OCI-LY3 (cell line): ENCODE data around the gene GLB1L.

Experiments used
- EZH2phosphoT487 ChIP-seq: fragments of 200-600 bp; shearing (Covaris generic); IDR thresholded peaks from 2 replicates; pipeline ENCODE4 v1.6.1; 2018; ENCODE audit warnings: antibody characterized with exemption, mixed run types, low read depth
- TF ChIP-seq, protein P1 (sequence below): fragments of 200-600, 300-600 bp; sonication (generic); IDR thresholded peaks from 2 replicates; pipeline ENCODE4 v1.5.1; 2014; ENCODE audit warnings: antibody characterized with exemption, low read length, low read depth

DNA sequence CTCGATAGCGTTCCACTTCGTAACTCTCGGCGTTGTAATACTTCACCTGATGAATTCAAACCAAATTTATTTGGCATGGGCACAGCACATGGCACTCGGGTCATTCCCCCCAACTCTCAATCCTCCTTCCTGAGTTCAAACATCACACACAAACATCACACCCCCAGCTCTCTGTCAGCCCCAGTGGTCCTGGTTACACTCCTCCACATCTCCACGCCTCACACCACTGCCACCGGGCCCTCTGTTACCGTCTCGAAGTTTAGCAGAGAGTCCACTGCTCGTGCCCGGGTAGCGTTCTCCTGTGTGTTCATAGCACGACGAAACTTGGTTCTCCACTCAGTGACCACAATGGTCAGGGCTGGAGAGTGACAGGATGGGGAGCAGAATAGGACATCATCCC is 31.1 kb downstream of the GLB1L start:
- TF ChIP-seq, protein P1, sequence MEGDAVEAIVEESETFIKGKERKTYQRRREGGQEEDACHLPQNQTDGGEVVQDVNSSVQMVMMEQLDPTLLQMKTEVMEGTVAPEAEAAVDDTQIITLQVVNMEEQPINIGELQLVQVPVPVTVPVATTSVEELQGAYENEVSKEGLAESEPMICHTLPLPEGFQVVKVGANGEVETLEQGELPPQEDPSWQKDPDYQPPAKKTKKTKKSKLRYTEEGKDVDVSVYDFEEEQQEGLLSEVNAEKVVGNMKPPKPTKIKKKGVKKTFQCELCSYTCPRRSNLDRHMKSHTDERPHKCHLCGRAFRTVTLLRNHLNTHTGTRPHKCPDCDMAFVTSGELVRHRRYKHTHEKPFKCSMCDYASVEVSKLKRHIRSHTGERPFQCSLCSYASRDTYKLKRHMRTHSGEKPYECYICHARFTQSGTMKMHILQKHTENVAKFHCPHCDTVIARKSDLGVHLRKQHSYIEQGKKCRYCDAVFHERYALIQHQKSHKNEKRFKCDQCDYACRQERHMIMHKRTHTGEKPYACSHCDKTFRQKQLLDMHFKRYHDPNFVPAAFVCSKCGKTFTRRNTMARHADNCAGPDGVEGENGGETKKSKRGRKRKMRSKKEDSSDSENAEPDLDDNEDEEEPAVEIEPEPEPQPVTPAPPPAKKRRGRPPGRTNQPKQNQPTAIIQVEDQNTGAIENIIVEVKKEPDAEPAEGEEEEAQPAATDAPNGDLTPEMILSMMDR, result no peak
- TF ChIP-seq EZH2phosphoT487, result no peak
